ENCODE measurements around the gene RCN2. TPM values are rescaled to one million over a fixed set of nuclear protein-coding genes. Genes with fewer than 3 reads are reported as not detected.

Gene RCN2
- total RNA-seq, 6 experiments from 2014 or later, result 88.0 to 98.1 (median 94.5) TPM

GRCh38 chr15:76901965-76902364, 29.6 kb upstream of the RCN2 start:
- Mint-ChIP-seq H3K36me3 (ENCODE audit: low read depth) (no peaks in the 10 kb centered on the region), H3K27me3 (ENCODE audit: insufficient read depth) (no peaks in the 10 kb centered on the region; the same call in 1 of the 2 replicates), H3K27ac (no peak overlapping the region), H3K4me1 (ENCODE audit: low read depth) (peaks cover 31% of the 10 kb centered on the region), H3K9me3 (no peaks in the 10 kb centered on the region), H3K4me3 (no peak overlapping the region)
- no peak for DNase-seq
- no peak for TF ChIP-seq CTCF (IDR thresholded peaks at IDR 0.05)

GRCh38 chr15:76903251-76903681, 28.3 kb upstream of the RCN2 start:
- Mint-ChIP-seq H3K36me3 (ENCODE audit: low read depth) (no peaks in the 10 kb centered on the region), H3K9me3 (no peaks in the 10 kb centered on the region), H3K4me1 (ENCODE audit: low read depth) (peaks cover 31% of the 10 kb centered on the region), H3K27ac (peak overlapping the region; percentile 78), H3K27me3 (ENCODE audit: insufficient read depth) (no peaks in the 10 kb centered on the region; the same call in 1 of the 2 replicates), H3K4me3 (peak overlapping the region; percentile 92)
- peak; percentile 65 for DNase-seq
- TF ChIP-seq CTCF (IDR thresholded peaks at IDR 0.05), result peak; percentile 62

DNA sequence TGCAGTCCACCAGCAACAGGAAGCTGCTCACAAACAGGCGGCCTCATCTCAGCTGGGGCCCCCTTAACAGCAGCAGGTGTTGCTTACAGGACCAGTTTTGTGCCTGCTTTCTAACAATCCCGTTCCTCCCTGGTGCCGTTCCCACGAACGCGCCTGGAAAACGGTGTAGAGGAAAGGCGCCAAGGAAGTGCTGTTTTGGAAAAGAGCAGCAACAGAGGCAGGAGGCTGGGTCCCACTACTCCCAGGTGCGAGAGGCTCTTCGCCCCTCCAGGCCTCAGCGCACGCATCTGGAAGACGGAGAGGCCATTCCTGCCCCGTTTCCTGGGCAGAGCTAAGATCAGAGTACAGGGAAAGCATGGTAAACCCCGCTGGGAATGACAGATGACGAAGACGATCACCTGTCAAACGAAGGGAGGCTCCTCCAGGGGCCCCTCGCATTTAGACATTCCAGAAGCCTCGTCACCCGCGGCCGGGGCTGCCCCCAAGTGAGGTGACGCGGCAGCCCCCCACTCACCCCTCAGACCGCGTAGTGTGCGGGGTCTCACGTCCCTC, 27.0 kb upstream of the RCN2 start:
- peak overlapping the region; percentile 78 for H3K27ac Mint-ChIP-seq
- no peaks in the 10 kb centered on the region for H3K9me3 Mint-ChIP-seq
- no peaks in the 10 kb centered on the region for H3K36me3 Mint-ChIP-seq (ENCODE audit: low read depth)
- no peaks in the 10 kb centered on the region; the same call in 1 of the 2 replicates for H3K27me3 Mint-ChIP-seq (ENCODE audit: insufficient read depth)
- no peak for TF ChIP-seq CTCF (IDR thresholded peaks at IDR 0.05)
- no peak for DNase-seq
- H3K4me3 Mint-ChIP-seq, result peak overlapping the region; percentile 92
- H3K4me1 Mint-ChIP-seq (ENCODE audit: low read depth), result peaks cover 31% of the 10 kb centered on the region

DNA sequence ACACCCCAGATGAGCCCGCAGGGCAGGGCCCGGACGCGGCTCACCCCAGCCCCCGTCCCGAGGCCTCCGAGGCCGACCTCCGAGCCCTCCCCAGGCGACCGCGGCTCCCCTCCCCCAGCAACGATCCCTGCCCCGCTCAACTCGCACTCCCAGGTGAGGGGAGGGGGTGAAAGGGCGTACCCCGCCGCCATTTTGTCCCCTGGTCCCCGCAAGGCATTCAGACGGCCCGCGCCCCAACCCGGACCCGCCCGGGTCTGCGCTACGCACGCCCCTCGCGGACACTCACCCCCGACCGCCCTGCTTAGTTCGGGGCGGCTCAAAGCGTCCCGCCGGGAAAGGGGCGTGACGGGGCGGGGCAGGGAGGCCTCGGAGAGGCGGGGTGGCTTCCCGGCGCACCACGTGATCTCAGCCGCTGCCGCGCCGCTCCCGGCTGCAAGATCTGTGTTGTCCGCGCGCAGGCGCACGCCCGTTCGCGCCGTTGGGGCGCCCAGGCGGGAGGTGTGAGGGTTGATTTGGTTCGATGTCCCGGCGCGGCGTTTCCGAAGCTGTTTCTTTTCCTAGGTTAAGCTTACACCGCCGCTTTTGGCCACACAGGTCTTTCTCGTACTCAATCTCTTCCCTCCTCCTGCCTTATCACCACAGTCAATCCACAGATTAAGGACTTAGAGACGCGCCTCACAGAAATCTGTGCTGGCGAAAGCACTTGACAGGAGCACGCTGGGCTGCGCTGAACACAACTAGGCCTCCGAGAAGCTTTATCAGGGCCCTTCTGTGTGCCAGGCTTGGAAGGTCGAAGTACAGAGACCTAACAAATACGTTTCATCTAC, 26.3 kb upstream of the RCN2 start, which contains the start of gene SCAPER:
Gene SCAPER (minus strand): TSS at position 328 of the 827 bp plus-strand sequence. CDS start 21,523 bp downstream, outside the sequence.
- peak; percentile 30; the same call in 1 of the 2 replicates for TF ChIP-seq CTCF (IDR thresholded peaks at IDR 0.05)
- Mint-ChIP-seq H3K9me3 (no peaks in the 10 kb centered on the region), H3K4me3 (peak within 1 kb of the TSS; percentile 92), H3K27ac (peak within 1 kb of the TSS; percentile 78), H3K27me3 (ENCODE audit: insufficient read depth) (no peaks in the 10 kb centered on the region; the same call in 1 of the 2 replicates), H3K36me3 (ENCODE audit: low read depth) (no peaks in the 10 kb centered on the region), H3K4me1 (ENCODE audit: low read depth) (peaks cover 31% of the 10 kb centered on the region)
- DNase-seq, result peak; percentile 74

GRCh38 chr15:76905855-76906254, 25.7 kb upstream of the RCN2 start:
- peak overlapping the region; percentile 78; the same call in 1 of the 2 replicates for H3K27ac Mint-ChIP-seq
- H3K4me3 Mint-ChIP-seq, result peak overlapping the region; percentile 92
- DNase-seq, result no peak
- no peaks in the 10 kb centered on the region; the same call in 1 of the 2 replicates for H3K27me3 Mint-ChIP-seq (ENCODE audit: insufficient read depth)
- no peaks in the 10 kb centered on the region for H3K9me3 Mint-ChIP-seq
- peaks cover 31% of the 10 kb centered on the region for H3K4me1 Mint-ChIP-seq (ENCODE audit: low read depth)
- no peaks in the 10 kb centered on the region for H3K36me3 Mint-ChIP-seq (ENCODE audit: low read depth)
- no peak for TF ChIP-seq CTCF (IDR thresholded peaks at IDR 0.05)
